GM18873 (cell line): ENCODE results near the gene GOLGA7B.

Experiments used
- ATAC-seq: cut with Tn5 transposase; IDR thresholded peaks from one replicate; pipeline ENCODE4 v1.9.1; 2021; ENCODE audit warnings: mild to moderate bottlenecking, moderate library complexity, moderate number of reproducible peaks; ENCODE audit not compliant: unreplicated experiment, low FRiP score

GOLGA7B gene

DNA sequence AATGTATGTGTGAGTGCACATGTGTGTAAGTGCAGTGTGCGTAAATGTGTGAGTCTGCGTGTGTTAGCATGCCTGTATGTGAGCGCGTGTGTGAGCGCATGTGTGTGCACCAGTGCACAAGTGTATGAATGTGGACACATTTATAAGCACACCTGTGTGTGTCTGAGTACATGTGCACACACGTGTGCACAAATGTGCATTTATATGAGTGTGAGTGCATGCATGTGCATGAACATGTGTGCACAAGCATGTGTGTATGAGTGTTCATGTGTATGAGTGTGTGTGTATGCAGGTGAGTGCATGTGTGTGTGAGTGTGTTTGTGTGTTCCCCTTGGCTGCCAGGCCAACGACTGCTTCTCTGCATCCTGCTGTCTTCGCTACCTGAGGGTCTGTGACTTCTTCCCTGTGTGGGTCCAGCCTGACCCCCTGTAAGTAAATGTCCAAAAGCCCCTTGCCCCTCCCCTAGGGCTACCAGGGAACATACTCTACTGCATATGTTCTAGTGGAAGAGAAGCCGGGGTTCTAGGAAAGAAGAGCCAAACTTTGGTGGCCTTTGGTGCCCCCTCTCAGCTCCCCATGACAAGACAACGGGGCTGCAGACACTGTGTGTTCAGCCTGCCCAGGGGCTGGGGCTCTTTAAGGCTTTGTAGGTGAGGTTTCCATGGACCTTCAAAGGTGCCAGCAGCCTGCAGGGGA is 17.0 kb downstream of the GOLGA7B start:
- no peak for ATAC-seq

DNA sequence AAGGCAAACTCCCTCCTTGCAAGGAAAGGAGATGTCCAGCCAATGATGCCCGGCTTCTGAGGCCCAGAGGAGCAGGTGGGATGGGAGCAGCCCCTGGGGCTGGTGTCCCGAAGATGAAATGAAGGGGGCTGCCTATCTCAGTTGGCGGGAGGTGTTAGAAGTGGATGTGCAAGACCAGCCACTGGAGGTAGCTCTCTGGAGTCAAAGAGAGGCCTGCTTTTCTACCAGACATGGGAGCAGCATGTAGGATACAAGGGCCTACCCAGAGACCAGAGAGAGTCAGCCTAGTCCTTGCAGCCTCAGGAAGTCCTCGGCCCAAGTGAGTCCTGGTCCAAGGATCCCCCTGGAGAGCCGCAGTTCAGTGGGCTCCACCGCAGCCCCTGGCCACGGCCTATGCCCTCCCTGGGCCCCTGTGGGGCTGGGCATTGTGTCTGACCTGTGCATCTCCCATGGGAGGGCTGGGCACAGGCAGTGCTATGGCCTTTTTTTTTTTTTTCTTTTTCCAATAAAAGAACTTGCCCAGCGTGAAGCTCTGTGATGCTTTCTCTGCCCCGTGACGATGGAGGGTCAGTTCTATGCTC is 17.7 kb downstream of the GOLGA7B start:
- no peak for ATAC-seq

DNA sequence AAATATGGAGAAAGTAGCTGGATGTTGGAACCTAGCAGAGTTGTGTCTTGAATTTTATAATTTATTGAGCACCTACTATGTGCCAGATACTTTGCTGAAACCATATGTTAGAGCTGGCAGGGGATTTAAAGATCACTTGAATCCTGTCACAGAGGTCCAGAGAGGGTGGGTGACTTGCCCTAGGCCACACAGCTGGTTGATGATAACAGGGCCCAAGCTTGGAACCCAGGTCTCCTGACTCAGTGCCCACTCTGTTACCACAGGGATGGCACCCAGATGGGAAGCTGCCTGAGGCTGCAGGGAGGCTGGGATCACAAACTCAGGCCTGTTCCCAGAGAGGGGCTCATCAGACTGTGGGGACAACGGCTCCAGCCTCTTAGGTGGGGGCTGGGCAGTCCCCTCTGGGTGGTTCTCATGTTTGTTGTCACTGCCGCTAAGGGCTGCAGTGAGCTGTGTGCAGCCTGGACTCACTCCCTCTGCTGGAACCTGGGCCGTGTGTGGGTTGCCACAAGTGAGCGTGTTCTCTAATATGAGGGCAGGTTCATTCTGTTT is 18.6 kb downstream of the GOLGA7B start:
- ATAC-seq, result no peak

DNA sequence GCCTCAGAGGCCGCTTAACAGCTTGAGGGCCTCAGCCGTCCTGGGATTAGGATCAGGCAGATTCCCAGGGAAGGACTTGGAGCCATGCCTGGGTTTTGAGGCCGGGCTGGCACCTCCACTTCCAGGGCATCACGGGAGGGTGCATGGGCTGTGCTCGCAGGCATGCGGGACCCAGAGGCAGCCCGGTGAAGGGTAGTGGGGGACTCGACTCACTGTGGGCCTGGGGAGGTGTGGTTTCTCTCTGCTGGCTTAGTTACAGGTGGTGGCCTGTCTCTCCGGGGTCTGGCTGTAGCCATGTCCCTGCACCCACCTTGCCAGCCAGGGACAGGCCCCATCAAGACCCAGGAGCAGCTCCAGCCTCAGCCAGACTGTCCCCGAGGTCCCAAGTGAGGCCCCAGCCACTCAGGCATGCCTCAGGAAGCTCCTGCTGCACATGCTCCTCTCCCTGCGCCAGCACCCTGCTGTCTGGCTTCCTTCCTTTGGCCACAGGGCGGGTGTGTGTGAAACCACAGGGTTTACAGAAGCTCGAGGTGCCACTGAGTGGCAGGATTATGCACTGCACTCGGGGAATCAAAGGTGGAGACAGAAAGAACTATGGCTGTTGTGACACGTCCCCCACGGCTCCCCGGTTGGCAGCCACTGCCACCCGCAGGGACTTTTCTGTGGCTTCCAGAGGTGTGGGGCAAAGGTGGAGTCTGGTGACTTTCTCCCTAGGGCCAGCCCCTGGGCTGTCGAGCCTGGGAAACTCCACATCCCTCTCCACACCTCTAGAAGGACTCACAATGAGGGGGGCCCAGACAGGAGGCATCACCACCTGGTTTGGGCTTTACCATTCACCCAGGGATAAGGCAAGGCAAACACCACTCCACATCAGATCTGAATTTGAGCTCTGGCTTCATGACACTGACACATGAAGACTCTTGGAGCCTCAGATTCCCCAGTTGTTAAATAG is 19.7 kb downstream of the GOLGA7B start:
- ATAC-seq, result peak; percentile 77

DNA sequence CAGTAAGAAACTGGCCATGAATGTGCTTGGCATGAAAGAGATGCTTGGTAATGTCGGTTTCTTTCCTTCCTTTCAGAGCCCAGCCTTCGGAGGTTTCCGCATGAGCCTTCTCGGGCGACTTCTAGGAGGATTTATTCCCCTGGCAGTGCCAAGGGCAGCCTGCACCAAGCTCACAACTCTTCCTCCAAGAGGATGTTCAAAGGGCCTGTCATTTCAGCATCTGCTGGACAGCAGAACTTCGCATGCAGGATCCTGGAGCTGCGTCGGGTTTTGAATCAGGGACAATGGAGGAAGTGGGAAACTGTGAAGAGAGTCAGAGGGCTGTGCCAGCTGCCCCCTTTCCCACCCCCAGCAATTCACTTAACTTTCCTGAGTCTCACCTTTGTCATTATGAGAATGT is 21.3 kb downstream of the GOLGA7B start:
- no peak for ATAC-seq

DNA sequence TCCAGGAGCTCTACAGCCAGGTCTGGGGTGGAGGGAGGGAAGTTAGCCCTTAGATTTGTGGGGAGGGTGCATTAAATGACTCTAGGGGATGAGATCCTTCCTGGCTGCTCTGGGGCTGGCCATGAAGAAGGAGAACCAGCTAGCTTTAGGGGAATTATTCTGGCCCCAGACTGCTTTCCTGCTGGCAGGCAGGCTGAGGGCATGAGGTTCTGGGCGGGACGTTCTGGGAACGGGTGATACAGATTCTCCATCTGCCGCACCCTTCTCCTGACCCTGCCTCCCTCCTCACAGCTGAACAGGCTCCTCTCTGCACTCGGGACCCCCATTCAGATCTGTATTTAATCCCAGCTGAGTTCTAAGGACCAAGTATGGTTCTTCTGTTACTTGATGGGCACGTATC is 23.9 kb downstream of the GOLGA7B start:
- no peak for ATAC-seq

DNA sequence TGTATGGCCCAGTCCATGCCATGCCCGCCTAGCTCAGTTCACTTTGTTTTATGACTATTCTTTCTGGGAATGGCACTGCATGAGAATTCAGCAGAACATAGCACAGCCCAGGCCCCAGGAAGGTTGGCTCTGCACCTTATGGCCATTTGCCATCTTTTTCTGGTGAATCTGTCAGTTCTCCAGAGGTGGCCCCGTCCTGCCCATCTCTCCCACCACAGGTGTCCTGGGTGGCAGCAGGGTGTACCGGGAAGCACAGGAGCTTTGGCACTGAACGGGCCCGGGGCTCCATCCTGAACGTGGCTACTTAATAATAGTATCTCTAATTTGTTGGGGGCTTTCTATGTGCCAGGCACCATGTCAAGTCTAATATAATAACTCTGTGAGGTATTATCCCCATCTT is 24.7 kb downstream of the GOLGA7B start:
- no peak for ATAC-seq

DNA sequence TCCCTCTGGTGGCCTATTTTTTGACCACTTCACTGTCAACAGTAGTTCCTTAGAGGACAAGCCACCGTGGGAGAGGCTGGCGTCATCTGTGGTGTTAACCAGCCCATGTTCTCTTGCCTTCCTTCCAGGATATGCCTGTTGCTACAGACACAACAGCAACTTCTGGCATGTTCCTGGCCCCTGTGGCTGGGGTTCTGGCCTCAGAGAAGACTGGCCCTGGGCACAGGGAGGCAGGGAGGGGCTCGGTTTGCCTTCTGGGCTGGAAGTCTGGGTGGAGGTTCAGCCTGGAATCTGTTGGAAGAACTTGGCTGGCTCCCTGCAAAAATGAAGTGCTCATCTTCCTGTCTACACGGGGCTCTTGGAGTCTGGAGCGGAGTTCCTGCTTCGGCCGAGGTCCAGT is 25.7 kb downstream of the GOLGA7B start:
- ATAC-seq, result no peak

DNA sequence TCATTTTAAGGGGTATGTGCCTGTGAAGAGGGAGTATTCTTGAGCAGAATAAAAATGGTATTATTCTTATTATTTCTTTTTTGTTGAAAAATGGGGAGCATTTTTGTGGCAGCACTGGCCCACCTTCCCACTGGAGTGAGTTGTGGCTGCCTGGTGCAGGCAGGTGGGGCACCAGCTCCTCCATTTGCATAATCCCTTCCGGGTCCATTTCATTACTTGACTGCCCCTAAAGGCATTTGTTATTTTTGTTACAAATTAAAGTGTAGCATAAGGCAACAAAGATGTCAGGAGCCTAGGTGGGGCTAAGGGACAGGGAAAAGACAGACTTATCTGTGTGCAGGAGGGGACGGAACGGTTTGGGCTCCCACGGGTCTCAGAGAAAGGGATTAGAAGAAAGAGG is 26.8 kb downstream of the GOLGA7B start:
- no peak for ATAC-seq

DNA sequence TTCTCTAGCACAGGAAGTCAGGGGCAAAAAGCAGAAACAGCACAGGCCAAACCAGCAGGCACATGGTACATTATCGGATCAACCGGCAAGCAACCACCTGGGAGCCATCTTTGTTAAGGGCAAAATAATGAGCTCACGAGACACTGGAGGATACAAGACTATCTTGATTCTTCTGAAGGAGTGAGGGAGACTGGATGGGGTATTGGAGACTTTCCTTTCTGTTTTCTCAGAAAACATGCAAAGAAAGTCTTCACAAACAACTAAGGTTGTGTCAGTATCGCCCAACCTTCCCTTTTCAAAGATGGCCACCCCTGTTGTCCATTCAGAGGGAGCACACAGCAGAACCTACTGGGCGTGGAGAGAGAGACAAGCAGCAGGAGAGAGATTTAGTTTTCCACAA is 29.6 kb downstream of the GOLGA7B start:
- no peak for ATAC-seq

DNA sequence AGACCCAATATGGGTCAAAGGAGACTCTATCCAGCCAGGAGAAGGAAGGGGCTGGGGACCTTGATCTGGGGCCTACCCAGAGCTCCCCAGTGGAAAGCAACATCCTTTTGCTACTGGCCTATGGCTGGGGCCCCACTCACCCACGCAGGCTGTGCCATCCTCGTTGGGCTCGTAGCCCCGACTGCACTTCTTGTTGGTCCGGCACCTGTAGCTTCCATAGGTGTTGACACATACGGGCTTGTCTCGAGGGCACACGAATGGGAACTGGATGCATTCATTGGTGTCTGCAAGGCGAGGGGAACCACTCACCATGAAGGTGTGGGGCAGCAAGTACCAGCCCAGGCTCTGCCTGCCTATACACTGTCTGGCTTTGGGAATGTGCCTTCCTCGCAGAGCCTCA is 30.5 kb downstream of the GOLGA7B start:
- ATAC-seq, result no peak

DNA sequence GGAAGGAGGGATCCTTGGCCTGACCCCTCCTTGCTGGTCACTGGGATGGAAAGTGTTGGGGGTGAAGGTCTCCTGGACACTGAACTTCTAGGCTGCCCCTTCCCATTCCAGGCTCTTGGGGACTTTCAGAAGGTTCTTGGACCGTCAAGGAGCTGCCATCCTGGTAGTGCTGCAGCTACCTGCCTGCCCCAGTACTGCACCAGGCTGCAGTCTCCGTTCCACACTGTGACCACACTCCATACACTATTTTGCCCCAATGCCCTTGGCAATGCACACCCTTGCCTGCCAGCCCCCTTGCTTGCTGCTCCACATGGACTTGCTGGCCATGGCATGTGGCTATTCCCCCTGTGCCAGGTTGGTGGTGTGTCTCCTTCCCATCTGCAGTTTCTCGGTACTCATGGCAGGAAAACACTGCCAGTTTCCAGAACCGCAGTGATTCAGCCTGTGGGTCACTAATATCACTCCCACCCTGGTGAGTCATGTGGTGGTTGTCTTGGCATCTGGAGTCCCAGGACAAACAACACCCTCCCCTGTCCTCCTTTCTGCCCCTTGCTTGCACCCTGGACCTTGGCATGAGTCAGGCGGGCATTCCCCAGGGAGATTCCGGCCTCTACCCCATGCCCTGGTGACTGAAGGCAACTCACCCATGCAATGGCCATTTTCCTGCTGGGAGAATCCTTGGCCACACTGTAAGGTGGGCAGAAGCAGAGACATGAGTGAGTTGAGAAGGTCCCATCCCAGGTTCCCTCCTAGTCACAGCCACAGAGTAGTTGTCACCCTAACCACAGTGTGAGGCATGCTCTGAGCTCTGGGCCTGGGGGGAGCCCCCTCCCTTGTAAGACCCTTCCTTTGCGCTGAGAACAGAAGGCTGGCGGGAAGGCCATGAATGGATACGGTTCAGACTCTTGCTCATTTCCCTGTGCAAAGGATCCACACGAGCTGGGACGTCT is 32.8 kb downstream of the GOLGA7B start:
- no peak for ATAC-seq

DNA sequence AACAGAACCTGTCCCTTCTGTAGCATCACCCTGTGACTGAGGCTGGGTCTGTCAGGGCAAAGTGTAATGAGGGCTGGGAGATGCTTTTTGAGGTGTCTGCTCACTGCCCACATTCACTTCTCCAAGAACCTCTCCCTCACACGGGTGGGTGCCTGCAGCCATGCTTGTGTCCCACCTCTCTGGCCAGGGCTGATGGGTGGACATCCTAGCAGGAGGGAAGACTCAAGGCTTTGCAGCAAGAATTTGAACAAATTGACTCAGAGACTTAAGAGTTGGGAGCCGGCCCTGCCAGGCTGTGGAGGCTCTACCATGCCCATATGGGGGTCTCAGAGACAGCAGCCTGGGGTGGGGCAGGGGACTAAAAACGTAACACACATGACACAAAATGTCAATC is 33.4 kb downstream of the GOLGA7B start:
- no peak for ATAC-seq

DNA sequence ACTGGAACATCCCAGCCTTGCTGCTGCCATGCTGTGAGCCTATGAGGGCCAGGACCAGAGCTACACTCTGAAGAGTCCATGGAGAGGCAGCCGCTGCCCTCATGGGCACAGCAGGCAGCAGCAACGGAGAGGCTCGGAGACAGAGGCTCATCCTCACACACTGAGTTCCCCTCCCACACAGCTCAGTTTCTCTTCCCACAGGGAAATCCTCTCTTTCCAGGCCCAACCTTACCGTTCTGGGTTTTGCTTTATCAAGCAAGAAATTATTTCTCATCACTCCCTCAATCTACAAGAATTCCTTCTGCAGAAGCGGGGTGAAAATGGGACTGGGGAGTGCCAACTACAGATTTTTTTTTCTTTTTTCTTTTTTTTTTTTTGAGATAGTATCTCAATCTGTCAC is 36.6 kb downstream of the GOLGA7B start:
- ATAC-seq, result no peak

DNA sequence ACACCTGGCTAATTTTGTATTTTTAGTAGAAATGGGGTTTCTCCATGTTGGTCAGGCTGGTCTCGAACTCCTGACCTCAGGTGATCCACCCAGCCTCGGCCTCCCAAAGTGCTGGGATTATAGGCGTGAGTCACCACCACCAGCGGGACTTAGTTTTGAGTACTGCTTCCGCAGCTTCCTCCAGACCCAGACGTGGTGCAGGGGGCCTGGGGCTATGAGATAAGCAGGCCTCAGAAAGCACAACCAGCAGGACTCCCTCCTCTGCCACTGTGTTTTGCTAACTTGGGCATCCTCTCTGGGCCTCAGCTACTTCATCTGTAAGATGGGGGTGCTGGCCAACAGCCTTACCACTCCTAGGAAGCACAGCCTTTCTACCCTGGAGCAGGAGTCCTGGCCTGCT is 37.8 kb downstream of the GOLGA7B start:
- no peak for ATAC-seq

DNA sequence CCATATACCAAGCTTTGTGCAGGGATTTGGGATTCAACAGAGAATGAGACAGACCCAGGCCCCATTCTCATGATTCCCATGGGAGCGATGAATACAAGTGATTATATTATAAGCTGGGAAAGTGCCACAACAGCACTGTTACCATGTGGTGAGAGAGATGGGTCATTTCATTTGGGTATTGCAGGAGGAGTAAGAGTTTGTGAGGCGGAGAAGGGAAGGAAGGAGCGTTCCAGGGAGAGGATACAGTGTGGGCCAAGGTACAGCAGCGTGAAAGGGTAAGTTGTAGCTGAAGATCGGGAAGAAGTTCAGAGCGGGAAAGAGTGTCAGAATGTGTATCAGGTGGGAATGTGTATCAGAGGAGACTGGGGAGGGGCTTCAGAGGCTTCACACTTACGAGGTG is 38.5 kb downstream of the GOLGA7B start:
- no peak for ATAC-seq

DNA sequence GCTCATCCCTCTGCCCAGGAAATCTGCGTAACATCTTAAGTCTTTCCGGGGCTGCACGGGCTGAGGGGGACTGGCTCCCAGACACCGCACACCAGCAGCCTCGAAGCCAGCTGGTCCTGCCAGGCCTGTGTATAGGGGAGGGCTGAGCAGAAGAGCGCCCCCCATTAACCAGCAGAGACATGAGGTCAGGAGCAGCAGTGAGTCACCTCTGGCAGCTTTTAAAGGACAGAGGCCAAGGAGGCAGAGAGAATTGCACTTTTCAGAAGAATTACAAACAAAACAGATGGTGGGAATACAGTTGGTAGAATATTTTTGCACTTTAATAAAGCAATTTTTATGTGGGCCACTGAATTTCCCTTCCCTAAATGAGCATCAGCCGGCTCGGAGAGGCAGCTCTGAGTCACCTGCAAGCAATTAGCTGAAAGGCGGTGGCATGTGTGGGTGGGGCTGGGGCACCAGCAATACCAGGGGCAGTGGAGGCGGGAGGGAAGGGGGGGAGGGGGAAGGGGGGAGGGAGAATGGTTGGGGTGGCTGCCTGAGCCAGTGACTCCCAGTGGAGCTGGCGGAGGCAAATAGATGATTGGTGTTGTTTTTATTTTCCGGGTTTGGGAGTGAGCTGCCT is 39.1 kb downstream of the GOLGA7B start:
- no peak for ATAC-seq

DNA sequence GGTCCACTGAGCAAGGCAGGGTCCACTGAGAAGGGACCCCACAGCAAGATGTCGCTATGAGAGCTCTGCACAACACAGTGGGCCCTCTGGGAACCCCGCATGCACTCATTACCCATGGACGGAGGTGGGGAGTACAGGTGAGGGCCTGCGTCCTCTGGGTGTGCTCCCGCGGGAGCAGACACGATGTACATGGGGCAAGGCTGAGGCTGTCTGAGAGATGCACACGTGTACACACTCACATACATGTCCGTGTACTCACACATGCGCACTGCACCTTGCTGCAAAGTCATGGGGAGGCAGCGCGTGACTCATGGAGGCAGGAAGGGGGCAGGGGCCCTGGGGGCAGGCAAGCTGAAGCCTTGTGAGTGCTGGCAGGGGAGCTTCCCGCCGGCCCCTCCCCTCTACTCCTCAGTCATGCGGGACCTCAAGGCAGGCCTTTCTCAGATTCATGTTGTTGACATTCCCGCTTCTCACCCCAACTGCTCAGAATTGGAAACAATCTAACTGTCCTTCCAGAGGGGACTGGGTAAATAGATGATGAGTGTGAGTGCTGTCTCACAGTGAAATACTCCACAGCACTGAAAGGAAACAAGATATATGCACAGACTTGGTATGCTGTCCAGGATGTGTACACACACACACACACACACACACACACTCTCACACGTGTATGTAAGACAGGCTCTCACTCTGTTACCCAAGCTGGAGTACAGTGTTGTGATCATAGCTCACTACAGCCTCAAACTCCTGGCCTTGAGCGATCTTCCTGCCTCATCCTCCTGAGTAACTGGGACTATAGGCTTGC is 40.0 kb downstream of the GOLGA7B start:
- ATAC-seq, result no peak
